ENCODE measurements around the gene PAK1. TPM values are rescaled to one million over a fixed set of nuclear protein-coding genes. Genes with fewer than 3 reads are reported as not detected.

The PAK1 gene
- polyA plus RNA-seq, 1 experiment, result 62.3 TPM

DNA sequence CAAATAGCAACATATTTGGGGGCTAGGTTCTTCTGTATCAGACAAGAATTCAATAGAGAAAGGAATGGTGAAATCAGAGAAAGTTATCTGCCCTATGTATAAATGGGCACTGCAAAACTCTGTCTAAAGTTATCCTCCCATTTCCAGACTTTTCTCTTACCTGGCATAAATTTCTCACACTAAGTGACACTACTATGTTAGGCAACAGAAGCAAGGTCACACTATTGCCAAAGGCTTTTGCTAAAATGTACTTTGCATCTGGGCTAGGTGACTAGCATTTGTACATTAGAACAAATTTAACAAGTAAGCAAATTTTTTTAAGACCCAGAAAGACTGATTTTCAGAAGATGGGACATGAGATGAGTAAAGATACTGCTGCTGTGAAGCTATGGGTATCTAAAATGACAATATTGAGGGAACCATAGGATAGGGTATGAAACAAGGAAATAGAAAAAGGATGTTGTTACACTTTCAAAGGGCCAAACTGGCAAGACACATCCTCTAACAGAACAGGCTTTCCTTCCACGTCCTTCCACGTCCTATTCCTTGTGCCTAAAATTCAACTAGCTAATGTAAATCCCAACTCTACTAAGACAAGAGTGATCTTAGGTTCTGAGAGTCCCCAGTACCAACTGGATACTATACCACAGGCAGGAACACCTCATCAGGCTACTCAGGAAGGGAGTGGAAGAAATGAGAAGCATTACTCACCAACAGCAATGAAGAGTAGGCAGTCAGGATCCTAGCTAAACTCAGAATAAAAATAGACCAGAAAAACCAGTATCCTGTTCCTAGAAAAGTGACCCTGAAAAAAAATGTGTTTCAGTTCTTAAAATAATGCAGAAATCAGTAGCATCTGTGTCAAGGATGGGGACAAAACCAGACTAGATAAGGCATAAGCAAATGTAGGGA, 195.0 kb downstream of the PAK1 start:
- TF ChIP-seq, protein P1, sequence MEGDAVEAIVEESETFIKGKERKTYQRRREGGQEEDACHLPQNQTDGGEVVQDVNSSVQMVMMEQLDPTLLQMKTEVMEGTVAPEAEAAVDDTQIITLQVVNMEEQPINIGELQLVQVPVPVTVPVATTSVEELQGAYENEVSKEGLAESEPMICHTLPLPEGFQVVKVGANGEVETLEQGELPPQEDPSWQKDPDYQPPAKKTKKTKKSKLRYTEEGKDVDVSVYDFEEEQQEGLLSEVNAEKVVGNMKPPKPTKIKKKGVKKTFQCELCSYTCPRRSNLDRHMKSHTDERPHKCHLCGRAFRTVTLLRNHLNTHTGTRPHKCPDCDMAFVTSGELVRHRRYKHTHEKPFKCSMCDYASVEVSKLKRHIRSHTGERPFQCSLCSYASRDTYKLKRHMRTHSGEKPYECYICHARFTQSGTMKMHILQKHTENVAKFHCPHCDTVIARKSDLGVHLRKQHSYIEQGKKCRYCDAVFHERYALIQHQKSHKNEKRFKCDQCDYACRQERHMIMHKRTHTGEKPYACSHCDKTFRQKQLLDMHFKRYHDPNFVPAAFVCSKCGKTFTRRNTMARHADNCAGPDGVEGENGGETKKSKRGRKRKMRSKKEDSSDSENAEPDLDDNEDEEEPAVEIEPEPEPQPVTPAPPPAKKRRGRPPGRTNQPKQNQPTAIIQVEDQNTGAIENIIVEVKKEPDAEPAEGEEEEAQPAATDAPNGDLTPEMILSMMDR (IDR thresholded peaks at IDR 0.05; ENCODE audit: insufficient read depth, low read depth, low read length), result no peak
- H3K4me3 ChIP-seq (ENCODE audit: low read depth, low read length), result no peak overlapping the region
- ChIA-PET CTCF (interaction anchor here (1.5 kb wide), 1 partner anchor 152 kb away, joined by 4 read pairs; no protein-coding TSS in a partner anchor), POLR2A (no interaction called here)
- no peaks in the 10 kb centered on the region for H3K27me3 ChIP-seq (ENCODE audit: control insufficient read depth, insufficient read depth, low read length)
- H3K36me3 ChIP-seq (ENCODE audit: control insufficient read depth, insufficient read depth, low read length), result no peaks in the 10 kb centered on the region
- no peak for DNase-seq (ENCODE audit: low read depth)

DNA sequence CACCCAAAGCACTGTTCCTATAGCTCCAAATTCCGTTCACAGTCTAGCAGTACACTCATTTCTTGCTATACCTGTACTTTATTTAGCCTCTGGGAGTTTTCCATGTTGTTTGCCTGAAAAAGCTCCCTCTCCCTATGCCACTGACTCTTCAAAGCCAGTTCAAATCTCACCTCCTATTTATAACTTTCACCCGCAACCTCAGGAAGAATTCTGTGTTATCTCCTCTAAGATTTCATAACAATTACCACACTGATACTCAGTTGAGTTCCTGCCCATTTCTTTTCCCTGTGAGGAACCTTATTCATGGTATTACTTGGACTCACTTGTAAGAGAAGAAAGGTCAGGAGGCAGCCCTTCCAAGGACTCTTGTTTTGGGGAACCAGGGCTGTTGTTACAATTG, 197.6 kb downstream of the PAK1 start:
- POLR2A ChIA-PET, result interaction anchor here (0.6 kb wide), 1 partner anchor 17 kb away, joined by 4 read pairs; no protein-coding TSS in a partner anchor
- TF ChIP-seq, protein P1 (IDR thresholded peaks at IDR 0.05; ENCODE audit: insufficient read depth, low read depth, low read length), result no peak
- no peak for DNase-seq (ENCODE audit: low read depth)
- no peaks in the 10 kb centered on the region for H3K36me3 ChIP-seq (ENCODE audit: control insufficient read depth, insufficient read depth, low read length)
- CTCF ChIA-PET, result no interaction called here
- no peaks in the 10 kb centered on the region for H3K27me3 ChIP-seq (ENCODE audit: control insufficient read depth, insufficient read depth, low read length)
- H3K4me3 ChIP-seq (ENCODE audit: low read depth, low read length), result no peak overlapping the region

Other genes with a start within 250 kb of the PAK1 start
- not detected in 2 replicates for gene GDPD4, start 172.4 kb downstream of the PAK1 start, polyA plus RNA-seq (2011; rRNA removed)
- gene AQP11, start 115.9 kb upstream of the PAK1 start, polyA plus RNA-seq (2011; rRNA removed), result 1.2 and 1.3 TPM in 2 replicates
- 91.6 and 112 TPM in 2 replicates for gene CLNS1A, start 163.7 kb upstream of the PAK1 start, polyA plus RNA-seq (2011; rRNA removed)